BLaER1 (cell line): ENCODE results near the gene ZNF226.
"Not testable (repeated sequence)": the region's sequence is repeated elsewhere in the genome, so short reads cannot be mapped to it uniquely, and the experiment has no call there.

Source experiments
- H3K27ac ChIP-seq: shearing (Covaris generic); formaldehyde crosslinking; 2 replicates; pipeline ENCODE4 v1.8.1; 2022
- H3K27me3 ChIP-seq: shearing (Covaris generic); formaldehyde crosslinking; 2 replicates; pipeline ENCODE4 v1.8.1; 2022
- H3K36me3 ChIP-seq: shearing (Covaris generic); formaldehyde crosslinking; 2 replicates; pipeline ENCODE4 v1.8.1; 2022
- H3K4me1 ChIP-seq: shearing (Covaris generic); formaldehyde crosslinking; 2 replicates; pipeline ENCODE4 v1.8.1; 2022
- H3K4me2 ChIP-seq: shearing (Covaris generic); formaldehyde crosslinking; 2 replicates; pipeline ENCODE4 v1.8.1; 2022
- H3K4me3 ChIP-seq: shearing (Covaris generic); formaldehyde crosslinking; 2 replicates; pipeline ENCODE4 v1.8.1; 2022
- H3K9ac ChIP-seq: shearing (Covaris generic); formaldehyde crosslinking; 2 replicates; pipeline ENCODE4 v1.8.1; 2022
- H3K9me3 ChIP-seq: shearing (Covaris generic); formaldehyde crosslinking; 2 replicates; pipeline ENCODE4 v1.8.1; 2022
- H4K20me1 ChIP-seq: shearing (Covaris generic); formaldehyde crosslinking; 2 replicates; pipeline ENCODE4 v1.8.1; 2022
- Cebpa-rat ChIP-seq: shearing (Covaris generic); IDR thresholded peaks from 2 replicates; pipeline ENCODE4 v1.8.1; 2022

ZNF226 gene

DNA sequence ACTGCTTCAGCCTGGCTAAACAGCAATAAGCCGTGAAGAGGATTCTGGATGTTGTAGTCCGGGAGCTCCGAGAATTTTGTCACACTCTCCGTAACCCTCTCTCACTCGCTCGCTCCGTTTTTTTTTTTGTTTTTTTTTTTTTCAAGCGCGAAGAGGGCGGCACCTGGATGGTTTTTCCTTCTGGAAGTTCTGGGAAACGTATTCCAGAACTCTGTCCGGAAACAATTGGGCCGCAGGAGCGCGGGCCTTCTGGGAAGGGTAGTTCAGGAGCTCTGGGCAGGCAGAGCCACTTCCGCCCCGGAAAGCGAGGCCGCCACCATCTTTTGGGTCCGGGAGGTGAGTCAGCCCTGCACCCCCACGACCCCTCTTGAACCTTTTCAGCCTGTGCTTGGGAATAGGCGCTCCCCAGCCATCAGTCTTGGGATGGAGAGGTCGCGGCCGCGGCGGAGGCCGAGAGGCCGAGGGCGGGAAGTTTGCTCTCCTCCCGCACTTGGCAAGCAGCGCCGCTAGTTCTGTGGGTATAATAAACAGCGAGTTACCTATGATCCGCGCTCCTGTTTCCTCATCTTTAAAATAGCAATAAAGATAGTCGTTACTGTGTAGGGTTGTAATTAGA lies 47.5 kb downstream of the ZNF226 start, which contains the start of gene ZNF227:
Gene ZNF227 (plus strand): TSS at position 283 of the 616 bp plus-strand sequence. CDS start 5,261 bp downstream, outside the sequence.
- peak within 1 kb of the TSS; percentile 92 for H3K9ac ChIP-seq
- no peaks in the 10 kb centered on the region for H3K27me3 ChIP-seq
- H3K9me3 ChIP-seq = peaks cover 9% of the 10 kb centered on the region; the same call in 1 of the 2 replicates
- H3K27ac ChIP-seq = peak within 1 kb of the TSS; percentile 89
- peak within 1 kb of the TSS; percentile 92 for H3K4me3 ChIP-seq
- TF ChIP-seq Cebpa-rat = no peak
- peaks cover 25% of the 10 kb centered on the region for H3K36me3 ChIP-seq
- peak within 1 kb of the TSS; percentile 83 for H3K4me2 ChIP-seq
- H3K4me1 ChIP-seq = peaks cover 31% of the 10 kb centered on the region
- H4K20me1 ChIP-seq = 0 out of 2 replicates have a peak, but pooled peaks cover 6% of the 10 kb centered on the region

DNA sequence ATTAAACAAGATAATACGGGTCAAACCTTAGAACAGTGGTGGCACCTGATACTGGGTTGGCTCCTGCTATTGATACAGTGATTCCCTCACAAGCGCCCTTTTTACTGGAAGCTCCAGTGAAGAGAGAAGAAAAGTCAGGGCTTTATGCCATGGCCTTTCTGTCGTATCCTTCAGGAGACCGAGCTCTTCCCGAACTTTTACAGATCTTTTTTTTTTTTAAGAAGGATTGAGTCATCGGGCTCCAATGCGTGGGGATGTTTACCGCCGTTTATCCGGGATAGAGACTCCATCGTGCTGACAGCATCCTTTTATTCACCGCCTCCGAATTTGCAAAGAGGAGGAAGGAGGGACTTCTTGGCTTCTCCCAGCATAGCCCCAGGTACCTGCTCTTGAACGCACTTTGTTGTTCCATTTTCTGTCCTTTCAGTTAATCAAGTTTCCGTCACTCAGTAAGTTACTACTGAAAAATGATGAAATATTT lies 48.0 kb downstream of the ZNF226 start:
- Histone ChIP-seq H3K36me3 (peaks cover 31% of the 10 kb centered on the region), H3K9ac (peak overlapping the region; percentile 92), H3K4me3 (peak overlapping the region; percentile 92), H3K4me2 (peak overlapping the region; percentile 83), H3K4me1 (peaks cover 30% of the 10 kb centered on the region), H3K27ac (peak overlapping the region; percentile 89), H3K27me3 (no peaks in the 10 kb centered on the region), H3K9me3 (peaks cover 9% of the 10 kb centered on the region; the same call in 1 of the 2 replicates), H4K20me1 (0 out of 2 replicates have a peak, but pooled peaks cover 10% of the 10 kb centered on the region)
- TF ChIP-seq Cebpa-rat = no peak

- not testable (repeated sequence) for H3K4me1 ChIP-seq, H3K27ac ChIP-seq, H3K9ac ChIP-seq, H3K27me3 ChIP-seq, H3K4me3 ChIP-seq, H3K4me2 ChIP-seq, H4K20me1 ChIP-seq
- peaks cover 53% of the 10 kb centered on the region for H3K36me3 ChIP-seq
- H3K9me3 ChIP-seq = peaks cover 30% of the 10 kb centered on the region
These were observed 55.0 kb downstream of the ZNF226 start for GRCh38 chr19:44219926-44220325.

DNA sequence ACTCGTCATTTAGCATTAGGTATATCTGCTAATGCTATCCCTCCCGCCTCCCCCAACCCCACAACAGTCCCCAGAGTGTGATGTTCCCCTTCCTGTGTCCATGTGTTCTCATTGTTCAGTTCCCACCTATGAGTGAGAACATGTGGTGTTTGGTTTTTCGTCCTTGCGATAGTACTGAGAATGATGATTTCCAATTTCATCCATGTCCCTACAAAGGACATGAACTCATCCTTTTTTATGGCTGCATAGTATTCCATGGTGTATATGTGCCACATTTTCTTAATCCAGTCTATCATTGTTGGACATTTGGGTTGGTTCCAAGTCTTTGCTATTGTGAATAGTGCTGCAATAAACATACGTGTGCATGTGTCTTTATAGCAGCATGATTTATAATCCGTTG lies 55.9 kb downstream of the ZNF226 start:
- H4K20me1 ChIP-seq, H3K27ac ChIP-seq, H3K4me1 ChIP-seq, H3K9ac ChIP-seq, H3K4me2 ChIP-seq, H3K27me3 ChIP-seq, H3K4me3 ChIP-seq: not testable (repeated sequence)
- Histone ChIP-seq H3K36me3 (peaks cover 48% of the 10 kb centered on the region), H3K9me3 (peaks cover 32% of the 10 kb centered on the region)

GRCh38 chr19:44221291-44221690 lies 56.4 kb downstream of the ZNF226 start:
- H3K9me3 ChIP-seq = peaks cover 38% of the 10 kb centered on the region
- not testable (repeated sequence) for H3K27me3 ChIP-seq, H3K4me1 ChIP-seq, H3K9ac ChIP-seq, H3K4me2 ChIP-seq, H3K27ac ChIP-seq, H3K4me3 ChIP-seq, H4K20me1 ChIP-seq
- H3K36me3 ChIP-seq = peaks cover 53% of the 10 kb centered on the region
